Forelimb muscle (tissue), 1 donor: ENCODE measurements around the gene DNAH14. TPM values are rescaled to one million over a fixed set of nuclear protein-coding genes. Genes with fewer than 3 reads are reported as not detected.
"Not testable (repeated sequence)": the region's sequence is repeated elsewhere in the genome, so short reads cannot be mapped to it uniquely, and the experiment has no call there.

Source experiments
- DNase-seq: peaks from one replicate; pipeline ENCODE4 v3.0.0-alpha.2; 2013; ENCODE audit warnings: low read depth
- polyA plus RNA-seq: library from polyadenylated mRNA; unstranded; fragments of 120-200 nt; gene quantifications from one replicate; pipeline ENCODE4 v1.2.1, GENCODE V29; 2013; ENCODE audit not compliant: insufficient read length

The DNAH14 gene
- polyA plus RNA-seq = 5.8 TPM

DNA sequence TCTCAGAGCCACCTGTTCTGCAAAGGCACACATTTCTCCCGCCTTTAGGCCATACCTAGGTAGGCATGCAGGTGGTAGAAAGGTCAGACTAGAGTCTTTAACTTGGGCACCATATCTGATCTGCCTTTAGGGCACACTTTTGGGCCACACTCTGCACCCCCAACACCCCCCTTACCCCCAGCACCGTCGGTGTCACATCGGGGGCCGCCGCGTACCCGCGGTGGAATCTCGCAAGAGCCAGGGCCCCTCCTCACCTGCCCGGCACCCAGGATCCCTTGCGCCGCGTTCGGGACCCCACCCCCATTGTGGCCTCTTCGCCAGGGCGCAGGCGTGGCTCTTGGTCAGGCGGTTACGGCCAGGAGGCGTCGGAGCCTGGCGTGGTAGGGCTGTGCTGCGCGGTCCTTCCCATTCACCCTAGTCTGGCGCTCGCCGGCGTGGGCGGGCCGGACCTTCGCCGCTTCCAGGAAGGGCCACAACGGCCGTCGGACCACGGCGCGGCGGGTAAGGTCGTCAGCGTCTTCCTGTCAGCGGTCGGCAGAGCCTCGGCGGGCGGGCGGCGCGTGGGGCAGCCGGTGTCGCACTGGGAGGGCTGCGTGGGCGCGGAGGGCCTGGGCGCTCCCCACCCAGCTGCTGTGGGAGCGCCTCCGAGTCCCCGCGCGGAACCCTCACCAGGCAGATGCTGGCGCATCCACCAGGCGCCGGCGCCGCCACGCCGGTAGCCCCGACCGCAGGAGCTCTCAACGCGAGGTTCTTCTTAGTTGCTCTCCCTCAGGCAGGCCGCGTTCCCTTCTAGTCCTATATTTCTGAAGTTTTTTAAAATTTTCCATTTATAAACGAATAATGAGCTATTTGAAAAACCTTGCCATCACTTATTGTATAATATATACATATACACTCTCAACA lies at the start of gene DNAH14:
TSS of gene DNAH14 (plus strand) at position 341 of the 903 bp plus-strand sequence. CDS start 23,028 bp downstream, outside the sequence.
- no peak for DNase-seq

DNA sequence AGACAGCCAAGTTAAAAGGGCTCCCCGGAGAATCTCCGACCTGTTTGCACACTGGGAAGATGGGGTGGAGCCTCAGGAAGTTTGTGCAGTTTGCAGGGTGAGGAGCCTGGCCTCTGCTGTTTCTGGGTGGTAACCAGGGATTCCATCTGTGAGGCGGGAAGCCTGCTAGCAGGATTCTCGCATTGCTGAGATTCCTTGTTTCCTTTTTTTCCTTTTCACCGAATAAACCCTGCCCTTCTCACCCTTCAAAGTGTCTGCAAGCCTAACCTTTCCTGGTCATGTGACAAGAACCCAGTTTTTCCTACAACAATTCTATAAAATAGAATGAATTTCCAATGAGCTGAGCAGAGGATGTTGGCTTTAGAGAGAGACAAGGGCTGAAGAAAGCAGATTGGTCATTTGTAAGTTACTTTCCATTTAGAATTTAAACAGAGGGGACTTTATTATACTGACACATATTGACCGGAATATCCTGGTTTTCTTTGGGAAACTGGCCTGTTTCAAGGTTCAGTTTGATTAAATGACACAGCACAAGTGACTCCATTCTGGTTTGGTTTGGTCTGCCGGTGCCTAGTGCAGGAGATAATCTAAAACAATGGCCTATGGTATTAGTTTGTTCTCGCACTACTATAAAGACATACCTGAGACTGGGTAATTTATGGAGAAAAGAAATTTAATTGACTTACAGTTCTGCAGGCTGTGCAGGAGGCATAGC lies 48.7 kb upstream of the DNAH14 start:
- no peak for DNase-seq

DNA sequence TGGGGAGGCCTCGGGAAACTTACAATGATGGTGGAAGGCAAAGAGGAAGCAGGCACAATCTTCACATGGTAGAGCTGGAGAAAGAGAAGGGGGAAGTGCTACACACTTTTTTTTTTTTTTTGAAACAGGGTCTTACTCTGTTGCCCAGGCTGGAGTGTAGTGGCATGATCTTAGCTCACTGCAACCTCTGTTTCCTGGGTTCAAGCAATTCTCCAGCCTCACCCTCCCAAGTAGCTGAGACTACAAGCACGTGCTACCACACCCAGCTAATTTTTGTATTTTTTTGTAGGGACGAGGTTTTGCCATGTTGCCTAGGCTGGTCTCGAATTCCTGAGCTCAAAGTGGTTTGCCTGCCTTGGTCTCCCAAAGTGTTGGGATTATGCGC lies 48.2 kb upstream of the DNAH14 start:
- DNase-seq = not testable (repeated sequence)

DNA sequence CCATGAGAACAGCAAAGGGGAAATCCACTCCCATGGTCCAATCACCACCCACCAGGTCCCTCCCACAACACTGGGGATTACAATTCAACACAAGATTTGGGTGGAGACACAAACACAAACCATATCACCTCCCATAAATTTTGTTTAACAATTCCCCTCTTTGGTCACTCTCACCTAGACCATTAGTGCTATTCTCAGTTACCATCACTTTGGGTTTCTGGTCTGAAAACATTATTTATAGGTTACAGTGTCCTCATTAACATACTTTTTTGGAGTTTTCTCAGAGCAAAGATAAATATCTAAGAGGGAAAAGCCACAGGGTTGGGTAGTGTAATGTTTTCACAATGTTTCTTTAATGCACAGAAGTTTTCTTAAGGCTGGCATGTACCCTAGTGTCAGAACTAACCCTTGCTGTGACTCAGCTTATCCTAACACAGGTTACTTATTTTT lies 47.7 kb upstream of the DNAH14 start:
- no peak for DNase-seq

DNA sequence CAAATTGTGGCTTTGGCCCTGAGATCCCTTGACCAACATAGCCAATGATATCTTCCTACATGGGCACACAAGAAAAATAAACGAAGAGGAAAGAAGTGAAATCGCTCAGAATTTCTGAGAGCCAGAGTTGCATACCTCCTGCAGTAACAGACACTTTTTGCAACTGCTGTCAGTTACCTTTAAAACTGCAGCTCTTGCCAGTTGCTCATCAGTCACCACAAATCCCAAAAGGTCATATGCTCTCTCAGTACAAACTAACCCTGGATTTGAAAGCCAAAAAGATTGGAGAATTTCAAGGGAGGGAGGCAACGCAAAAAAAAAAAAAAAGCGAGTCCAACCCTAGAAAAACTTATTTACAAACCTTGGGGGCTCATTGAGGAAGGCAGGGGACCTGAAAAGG lies 47.2 kb upstream of the DNAH14 start:
- DNase-seq = no peak

DNA sequence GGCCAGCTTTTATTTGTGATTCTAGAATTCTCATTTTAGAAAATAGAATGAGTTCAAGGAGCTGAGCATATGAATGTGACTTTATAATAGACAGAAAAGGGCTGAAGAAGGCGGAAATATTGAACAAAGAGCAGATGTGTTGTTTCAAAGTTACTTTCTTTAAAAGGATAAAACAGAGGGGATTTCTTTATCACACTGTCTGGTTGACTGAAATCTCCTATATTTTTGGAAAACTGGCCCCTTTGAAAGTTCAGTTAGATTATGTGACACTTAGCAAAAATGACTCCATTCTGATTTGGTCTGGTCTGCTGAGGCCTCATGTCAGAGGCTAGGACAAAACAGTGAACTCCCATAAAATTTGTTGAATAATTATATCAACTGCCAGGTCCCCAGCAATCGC lies 46.4 kb upstream of the DNAH14 start:
- DNase-seq = no peak

DNA sequence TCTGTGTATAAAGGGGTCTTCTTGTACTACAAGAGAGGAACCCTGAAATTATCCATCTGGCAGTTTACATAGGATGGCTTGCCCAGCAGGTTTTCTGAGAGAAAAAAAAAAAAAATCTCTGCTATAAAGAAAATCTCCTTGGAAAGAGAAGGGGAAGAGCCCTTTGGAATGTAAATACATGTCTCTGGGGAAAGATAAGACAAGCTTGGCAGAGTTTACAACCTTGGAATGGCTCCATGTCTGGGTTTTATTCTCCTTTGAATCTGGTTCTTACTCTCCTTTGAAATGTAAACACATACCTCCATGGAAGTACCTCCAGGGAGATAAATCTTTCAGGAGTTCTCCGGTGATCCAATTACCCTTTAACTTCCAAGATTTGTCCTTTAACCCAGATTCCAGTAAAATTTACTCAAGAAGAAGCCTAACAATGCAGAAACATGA lies 45.1 kb upstream of the DNAH14 start:
- DNase-seq = no peak

DNA sequence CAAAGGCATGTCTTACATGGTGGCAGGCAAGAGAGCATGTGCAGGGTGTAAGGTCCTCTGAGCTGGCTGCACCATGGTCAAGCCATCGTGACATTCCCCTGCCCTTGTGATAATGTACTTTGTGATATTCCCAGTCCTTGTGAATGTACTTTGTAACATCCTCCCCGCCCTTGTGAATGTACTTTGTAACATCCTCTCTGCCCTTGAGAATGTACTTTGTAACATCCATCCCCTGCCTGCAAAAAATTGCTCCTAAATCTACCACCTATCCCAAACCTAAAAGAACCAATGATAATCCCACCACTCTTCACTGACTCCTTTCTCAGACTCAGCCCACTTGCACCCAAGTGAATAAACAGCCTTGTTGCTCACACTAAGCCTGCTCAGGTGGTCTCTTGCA lies 44.1 kb upstream of the DNAH14 start:
- DNase-seq = not testable (repeated sequence)

DNA sequence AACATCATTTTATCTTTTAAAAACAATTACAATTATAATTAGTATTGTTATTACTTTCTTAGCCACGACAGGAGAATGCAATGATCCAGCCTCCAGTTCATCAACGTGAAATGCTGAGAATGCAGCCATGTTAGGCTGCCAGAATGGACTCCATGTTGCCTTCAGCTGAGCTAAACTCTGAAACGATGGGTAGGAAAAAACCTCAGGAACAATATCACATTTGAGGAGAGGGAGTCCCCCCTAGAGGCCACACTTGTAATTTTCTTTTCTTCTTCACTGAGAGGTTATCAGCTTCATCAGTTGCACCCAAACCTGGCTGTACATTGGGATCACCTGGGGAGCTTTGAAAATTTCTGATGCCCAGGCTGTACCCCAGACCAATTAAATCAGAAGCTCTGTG lies 34.6 kb upstream of the DNAH14 start:
- no peak for DNase-seq

DNA sequence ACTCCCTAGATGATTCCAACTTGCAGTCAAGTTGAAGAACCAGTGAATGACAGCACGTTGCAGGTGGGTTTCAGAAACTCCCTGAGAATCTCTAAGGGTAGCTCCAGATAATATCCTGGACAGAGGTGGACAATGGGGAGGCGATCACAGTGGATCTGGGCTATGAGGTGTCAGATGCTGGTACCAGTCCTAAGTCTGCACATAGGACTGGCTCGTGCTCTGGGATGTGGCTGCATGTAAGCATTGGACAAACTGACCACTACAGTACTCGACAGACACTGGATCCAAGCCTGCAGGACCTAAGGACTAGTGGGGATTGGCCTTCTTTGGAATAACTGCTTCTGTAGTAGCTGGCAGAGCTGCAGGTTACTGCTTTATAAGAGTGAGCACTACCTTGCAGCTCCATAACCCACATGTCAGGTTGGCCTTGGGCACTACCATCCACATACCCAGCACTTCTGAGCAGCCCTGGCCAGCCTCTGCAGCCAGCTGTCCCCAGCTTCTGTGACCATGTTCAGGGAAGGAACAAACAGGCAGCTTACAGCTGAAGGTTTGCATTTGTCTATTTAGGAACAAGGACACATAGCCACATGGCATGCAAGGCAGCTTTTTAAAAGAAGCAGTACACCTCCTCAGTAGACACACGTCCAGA lies 33.2 kb upstream of the DNAH14 start:
- DNase-seq = no peak

DNA sequence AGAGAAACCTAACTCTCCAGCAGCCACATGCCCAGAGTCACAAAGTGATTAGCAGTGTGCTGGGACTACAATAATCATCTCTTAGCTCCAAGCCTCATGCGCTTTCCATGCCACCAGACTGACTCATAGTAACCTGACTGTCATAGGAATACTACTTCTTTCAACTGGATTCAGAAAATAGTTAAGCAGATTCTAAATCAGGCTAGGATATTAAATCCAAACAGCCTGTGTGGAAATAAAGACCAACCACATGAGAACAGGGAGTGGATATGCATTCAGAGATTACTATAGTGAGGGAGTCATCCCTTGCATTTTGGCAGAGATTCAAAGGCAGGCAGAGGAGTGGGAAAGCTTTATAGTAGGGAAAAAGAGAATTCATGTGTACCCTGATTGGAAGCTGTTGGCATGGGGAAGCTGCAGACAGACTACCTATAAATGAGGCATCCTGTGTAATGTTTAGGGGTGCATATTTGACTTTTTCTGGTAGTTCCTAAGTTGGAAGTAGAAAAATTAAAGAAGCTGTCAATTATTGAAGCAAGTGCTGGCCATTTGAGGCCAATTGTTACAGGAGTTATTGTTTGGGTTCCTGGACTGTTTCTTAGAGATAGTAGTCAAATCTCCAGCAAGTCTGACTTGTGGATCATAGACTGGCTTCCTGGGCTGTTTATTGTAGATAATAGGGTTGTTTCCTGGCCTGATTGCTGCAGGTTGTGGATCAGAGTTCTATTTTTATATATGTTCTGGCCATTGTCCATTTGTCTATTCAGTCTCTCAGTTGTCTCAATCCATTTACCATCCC lies 31.7 kb upstream of the DNAH14 start:
- DNase-seq = no peak

DNA sequence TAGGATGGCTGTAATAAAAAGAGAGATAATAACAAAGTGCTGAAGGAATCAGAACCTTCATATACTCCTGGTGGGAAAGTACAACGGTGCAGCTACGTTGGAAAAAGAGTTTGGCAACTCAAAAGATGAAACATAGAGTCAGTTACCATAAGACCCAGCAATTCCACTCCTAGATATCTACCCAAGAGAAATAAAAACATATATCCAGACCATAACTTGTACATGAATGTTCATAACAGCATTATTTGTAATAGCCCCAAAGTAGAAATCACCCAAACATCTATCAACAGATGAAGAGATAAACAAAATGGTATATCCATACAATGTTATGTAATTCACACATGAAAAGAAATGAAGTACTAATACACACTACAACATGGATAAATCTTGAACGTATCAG lies 30.5 kb upstream of the DNAH14 start:
- DNase-seq = no peak

DNA sequence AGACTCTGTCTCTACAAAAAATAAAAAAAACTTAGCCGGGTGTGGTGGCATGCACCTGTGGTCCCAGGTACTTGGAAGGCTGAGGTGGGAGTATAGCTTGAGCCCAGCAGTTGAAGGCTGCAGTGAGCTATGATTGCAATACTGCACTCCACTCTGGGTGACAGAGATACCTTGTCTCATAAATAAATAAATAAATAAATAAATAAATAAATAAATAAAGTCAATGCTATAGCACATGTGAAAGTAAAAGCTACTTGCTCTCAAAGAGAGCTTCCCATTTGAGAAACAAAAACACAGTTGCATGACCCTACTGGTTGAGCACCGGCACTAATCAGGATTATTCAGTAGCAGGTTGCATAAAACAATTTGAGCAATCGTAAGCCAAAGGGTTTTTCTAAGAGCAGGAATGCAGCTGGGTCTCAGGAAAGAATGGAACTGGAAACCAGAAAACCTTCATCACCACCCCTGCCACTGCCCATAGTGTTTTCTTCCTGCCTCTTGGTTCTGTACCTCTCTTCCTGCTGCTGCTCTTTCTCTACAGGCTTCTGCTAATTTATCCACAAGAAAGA lies 29.3 kb upstream of the DNAH14 start:
- DNase-seq = no peak

DNA sequence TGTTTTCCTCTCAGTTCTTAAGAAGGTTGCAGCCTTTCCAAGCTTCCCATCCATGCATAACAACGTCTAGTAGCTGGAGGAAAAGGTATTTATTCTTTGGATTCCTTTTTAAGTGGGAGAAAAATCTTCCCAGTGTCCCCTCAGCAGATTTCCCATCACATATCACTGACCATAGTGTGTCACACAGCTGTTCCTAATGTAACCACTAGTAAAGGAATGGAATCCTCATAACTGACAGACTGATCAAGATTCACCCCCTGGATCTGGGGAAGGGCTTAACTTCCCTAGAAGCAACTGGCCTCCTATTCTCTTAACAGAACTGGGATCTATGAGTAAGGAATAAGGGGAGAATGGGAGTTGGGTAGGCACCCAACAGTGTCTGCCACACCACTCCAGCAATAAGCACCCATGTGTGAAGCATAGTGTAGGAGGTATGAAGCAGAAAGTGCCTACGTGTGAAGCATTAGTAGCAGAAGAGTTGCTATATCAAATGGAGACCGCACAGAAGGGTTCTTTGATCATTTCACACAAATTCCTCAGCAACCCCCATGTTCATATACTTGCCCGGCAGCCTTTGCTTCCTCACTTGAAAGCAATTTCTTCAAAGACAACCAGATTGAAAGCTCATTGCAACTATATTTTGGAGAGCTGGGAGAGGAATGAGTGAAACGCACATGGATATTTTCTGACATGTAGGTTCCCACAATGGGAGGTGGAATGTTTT lies 28.2 kb upstream of the DNAH14 start:
- DNase-seq = no peak

DNA sequence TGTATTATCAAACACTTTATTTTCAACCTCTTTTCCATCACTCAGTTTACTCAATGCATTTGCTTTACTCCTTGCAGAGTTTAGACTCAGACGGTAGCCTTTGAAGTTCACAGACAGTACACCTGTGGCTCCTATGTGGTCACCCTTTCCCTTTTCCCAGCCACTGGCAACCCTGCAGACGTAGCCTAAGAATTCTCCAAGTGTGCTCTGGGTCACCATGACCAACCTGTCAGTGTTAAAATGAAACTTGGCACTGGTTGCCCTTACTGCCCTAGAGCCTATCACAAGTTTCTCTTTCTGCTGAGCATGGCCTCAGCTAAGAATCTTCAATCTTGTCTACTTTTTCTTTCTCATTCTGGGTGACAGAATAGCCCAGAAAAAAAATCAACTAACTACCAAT lies 25.5 kb upstream of the DNAH14 start:
- no peak for DNase-seq

DNA sequence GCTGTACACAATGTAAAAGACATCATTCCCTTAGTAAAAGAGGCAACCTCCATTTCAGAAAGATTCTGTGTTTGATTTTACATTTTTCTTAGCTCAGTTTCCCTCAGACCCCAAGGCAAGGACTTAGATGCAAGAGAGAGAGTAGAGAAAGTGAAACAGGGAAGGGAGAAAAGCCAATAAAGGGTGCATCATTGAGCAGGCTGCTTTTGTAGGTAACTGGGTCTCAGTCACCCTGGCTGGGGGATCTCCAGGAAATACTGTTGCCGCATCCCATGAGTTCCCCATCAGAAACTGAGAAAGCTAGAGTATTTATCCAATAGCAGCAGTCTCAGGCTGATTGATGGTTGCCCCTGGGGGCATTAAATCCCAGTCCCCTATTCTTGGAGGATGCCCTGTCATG lies 23.1 kb upstream of the DNAH14 start:
- DNase-seq = no peak

DNA sequence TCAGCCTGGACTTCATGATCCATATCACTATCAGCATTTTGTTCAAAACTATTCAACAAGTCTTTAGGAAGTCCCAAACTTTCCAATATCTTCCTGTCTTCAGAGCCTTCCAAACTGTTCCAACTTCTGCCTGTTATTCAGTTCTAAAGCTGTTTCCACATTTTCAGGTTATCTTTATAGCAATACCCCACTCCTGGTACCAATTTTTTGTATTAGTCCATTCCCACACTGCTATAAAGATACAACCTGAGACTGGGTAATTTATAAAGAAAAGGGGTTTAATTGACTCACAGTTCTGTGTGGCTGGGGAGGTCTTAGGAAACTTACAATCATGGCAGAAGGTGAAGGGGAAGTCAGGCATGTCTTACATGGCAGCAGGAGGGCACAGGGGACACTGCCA lies 18.3 kb upstream of the DNAH14 start:
- DNase-seq = no peak

DNA sequence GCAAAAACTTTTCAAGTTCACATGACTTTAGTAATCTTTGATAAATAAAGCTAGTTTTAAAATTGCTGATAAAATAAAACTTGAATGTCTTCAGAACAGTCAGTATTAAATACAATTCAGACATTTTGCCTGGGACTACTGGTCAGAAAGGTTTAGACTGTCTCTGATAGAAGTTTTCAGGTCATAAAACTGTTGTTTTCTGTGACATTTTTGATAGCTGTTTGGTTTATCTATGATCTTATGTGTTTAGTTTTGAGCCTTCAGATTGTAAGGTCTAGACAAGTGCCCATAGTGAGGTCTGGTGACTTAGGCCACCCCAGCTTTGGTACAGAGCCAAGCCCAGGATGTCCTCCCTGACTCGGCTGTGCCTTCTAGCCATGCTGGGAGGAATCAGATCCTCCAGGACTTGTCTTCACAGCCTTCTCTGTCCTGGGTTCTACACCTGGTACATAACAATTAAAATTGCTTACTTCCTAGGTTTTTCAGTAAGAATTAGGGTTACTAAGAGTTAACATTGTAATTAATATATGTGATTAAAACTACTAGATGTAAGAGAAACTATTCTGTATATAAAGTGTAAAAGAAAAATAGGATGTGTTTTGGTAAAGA lies 15.1 kb upstream of the DNAH14 start:
- no peak for DNase-seq

DNA sequence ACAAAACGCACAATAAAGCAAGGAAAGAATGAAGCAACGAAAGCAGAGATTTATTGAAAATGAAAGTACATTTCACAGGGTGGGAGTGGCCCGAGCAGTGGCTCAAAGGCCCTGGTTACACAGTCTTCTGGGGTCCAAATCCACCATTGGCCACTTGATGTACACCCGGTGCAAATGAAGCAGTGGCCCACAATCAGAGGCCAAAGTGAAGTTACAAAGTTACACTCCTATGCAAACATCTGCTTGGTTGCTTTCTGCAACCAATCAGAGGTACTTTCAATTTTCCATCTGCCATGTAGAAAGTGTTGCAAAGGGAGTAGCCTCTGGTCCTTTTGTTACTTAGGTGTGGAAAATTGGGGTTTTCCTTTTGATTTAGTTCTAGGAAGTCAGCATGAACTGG lies 10.0 kb upstream of the DNAH14 start:
- DNase-seq = no peak

DNA sequence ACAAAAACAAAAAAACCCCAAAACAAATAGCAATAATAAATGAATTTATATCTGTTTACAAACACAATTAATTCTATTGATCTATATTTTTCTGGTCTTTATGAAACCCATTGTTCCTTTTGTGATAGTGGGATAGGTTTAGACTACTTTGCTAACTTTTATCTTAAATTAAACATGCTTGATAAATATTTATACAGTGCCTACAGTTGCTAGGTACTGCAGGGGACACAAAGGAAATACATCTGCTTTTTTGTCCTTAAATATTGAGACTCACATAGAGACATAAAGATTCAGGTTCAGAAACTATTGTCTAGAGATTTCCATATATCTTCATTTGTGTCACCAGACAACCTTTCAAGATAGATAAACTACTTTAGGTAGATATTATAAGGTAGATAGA lies 8.5 kb upstream of the DNAH14 start:
- no peak for DNase-seq
